Mucosa of stomach (tissue), 1 donor: ENCODE measurements around the gene MRC1.

Experiments
- H3K27me3 ChIP-seq: one replicate; pipeline ENCODE4 v1.7.0; 2013; ENCODE audit warnings: mild to moderate bottlenecking, low read length; ENCODE audit not compliant: control insufficient read depth, insufficient read depth
- H3K36me3 ChIP-seq: one replicate; pipeline ENCODE4 v1.7.0; 2013; ENCODE audit warnings: low read length; ENCODE audit not compliant: control insufficient read depth, insufficient read depth
- H3K4me1 ChIP-seq: one replicate; pipeline ENCODE4 v1.7.0; 2013; ENCODE audit warnings: mild to moderate bottlenecking, low read length; ENCODE audit not compliant: control insufficient read depth, insufficient read depth
- H3K4me3 ChIP-seq: one replicate; pipeline ENCODE4 v1.7.0; 2013; ENCODE audit warnings: low read length
- H3K9ac ChIP-seq: one replicate; pipeline ENCODE4 v1.7.0; 2013; ENCODE audit warnings: mild to moderate bottlenecking, low read length, moderate library complexity
- H3K9me3 ChIP-seq: one replicate; pipeline ENCODE4 v1.7.0; 2013; ENCODE audit warnings: mild to moderate bottlenecking, low read length, moderate library complexity; ENCODE audit not compliant: control insufficient read depth
- donor health status: Pancreatic carcinoma.

The MRC1 gene

DNA sequence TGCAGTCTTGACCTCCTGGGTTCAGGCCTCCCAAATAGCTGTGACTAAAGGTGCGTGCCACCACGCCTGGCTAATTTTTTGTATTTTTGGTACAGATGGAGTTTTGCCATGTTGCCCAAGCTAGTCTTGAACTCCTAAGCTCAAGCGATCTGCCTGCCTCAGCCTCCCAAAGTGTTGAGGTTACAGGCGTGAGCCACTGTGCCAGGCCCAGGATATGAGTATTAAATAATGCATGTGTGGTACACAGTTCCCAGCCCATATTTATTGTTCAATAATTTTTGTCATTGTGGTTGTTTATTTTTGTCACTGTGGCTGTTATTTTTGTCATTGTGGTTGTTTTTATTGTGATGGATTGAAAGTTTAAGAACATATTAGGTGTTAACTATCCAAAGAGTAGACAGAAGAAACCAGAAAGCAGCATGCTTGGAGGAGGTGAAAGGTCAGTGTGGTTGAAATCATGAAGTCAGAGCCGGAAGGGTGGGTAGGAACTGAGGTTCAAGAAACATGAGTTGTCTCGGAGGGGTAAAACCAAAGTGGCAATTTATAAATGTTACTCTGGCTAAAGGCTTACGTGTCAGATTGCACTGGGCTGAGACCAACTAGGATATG, 45.0 kb downstream of the MRC1 start:
- Histone ChIP-seq H3K9me3 (no peaks in the 10 kb centered on the region), H3K27me3 (no peaks in the 10 kb centered on the region), H3K9ac (no peak overlapping the region), H3K36me3 (no peaks in the 10 kb centered on the region), H3K4me1 (no peaks in the 10 kb centered on the region), H3K4me3 (no peak overlapping the region)

DNA sequence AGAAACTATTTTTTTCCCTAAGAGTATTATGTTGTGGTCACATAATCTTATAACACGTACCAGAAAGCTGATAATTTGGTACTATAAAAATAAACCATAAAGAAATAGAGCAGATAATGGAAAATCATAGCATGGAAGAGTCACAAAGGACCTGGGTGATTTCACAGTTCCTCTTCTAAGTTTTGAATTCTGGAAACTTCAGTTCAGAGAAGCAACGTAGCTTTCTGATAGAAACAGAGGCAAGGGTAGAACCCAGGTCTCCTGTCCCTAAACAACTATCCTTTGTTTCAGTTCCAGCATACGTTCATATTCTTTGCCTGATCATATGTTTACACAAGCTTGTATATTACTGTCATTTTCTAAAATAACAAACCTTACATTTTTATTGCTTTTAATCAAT, 47.9 kb downstream of the MRC1 start:
- Histone ChIP-seq H3K4me3 (no peak overlapping the region), H3K9ac (no peak overlapping the region), H3K27me3 (no peaks in the 10 kb centered on the region), H3K36me3 (no peaks in the 10 kb centered on the region), H3K9me3 (no peaks in the 10 kb centered on the region), H3K4me1 (no peaks in the 10 kb centered on the region)

DNA sequence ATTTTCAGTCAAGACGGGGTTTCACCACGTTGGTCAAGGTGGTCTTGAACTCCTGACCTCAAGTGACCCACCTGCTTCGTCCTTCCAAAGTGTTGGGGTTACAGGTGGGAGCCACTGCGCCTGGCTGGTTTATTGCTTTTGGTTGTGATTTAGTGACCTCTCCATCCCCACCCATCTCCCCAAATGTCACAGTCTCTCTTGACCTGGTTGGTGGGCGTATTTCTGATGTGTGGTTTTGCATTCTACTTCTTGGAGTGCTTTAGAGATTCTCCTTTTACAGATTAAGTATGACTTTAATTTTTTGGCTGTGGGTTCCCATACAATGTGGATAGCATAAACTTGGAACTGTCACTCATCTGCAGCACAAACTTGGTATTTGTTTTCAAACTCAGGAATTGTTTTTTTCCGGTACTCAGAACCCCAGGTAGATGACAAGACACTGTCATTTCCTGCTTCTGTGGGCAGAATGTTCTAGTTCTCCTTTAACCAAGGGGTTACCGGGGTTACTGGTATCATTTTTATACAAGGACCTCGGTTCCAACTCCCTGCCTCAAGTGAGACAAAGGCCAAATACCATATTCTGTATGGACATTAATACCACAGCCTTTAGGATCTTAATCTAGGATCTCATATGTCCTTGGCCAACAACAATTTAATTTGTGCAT, 50.5 kb downstream of the MRC1 start:
- Histone ChIP-seq H3K36me3 (no peaks in the 10 kb centered on the region), H3K4me1 (no peaks in the 10 kb centered on the region), H3K9ac (no peak overlapping the region), H3K9me3 (no peaks in the 10 kb centered on the region), H3K4me3 (no peak overlapping the region), H3K27me3 (no peaks in the 10 kb centered on the region)

DNA sequence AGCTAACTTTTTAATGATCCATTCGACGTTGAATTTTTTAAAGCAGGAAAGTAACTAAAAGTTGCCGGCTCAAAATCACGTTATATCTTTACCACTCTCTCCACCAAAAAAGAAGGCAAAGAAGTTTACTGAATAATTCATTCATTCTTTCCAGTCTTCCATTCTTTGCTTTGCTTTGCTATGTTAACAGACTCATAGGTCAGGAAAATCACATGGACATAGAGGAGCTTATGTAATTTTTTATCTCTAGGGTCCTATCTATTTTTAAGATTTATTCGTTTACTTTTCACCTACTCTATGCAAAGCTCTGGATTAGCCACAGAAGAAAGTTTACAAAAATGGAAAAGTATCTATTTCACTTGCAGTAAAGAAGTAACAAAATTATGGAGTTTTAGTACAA, 52.6 kb downstream of the MRC1 start:
- Histone ChIP-seq H3K9me3 (no peaks in the 10 kb centered on the region), H3K36me3 (no peaks in the 10 kb centered on the region), H3K4me1 (no peaks in the 10 kb centered on the region), H3K9ac (no peak overlapping the region), H3K4me3 (no peak overlapping the region), H3K27me3 (no peaks in the 10 kb centered on the region)

DNA sequence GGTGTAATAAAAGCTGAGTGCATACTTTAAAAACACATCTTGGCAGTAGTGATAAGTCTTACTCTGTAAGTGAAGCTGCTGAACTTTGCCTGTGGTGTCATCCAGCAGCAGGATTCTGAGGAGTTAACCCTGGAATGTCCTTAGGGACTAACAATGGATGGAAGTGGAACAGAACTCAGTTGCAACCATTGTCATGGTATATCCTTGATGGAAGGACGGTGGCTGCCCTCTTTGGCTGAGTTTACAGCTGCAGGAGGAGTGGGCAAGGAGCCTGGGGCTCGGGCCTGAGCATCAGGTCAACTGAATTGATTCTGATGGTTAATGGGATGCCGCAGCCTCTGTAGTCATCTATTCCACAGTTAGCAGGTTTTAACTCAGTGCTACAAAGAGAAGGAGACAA, 56.2 kb downstream of the MRC1 start:
- no peak overlapping the region for H3K4me3 ChIP-seq
- no peaks in the 10 kb centered on the region for H3K9me3 ChIP-seq
- H3K4me1 ChIP-seq = no peaks in the 10 kb centered on the region
- H3K36me3 ChIP-seq = no peaks in the 10 kb centered on the region
- H3K9ac ChIP-seq = no peak overlapping the region
- no peaks in the 10 kb centered on the region for H3K27me3 ChIP-seq

GRCh38 chr10:17866346-17866745, 57.2 kb downstream of the MRC1 start:
- Histone ChIP-seq H3K4me3 (no peak overlapping the region), H3K9ac (no peak overlapping the region), H3K9me3 (no peaks in the 10 kb centered on the region), H3K4me1 (no peaks in the 10 kb centered on the region), H3K36me3 (no peaks in the 10 kb centered on the region), H3K27me3 (no peaks in the 10 kb centered on the region)

DNA sequence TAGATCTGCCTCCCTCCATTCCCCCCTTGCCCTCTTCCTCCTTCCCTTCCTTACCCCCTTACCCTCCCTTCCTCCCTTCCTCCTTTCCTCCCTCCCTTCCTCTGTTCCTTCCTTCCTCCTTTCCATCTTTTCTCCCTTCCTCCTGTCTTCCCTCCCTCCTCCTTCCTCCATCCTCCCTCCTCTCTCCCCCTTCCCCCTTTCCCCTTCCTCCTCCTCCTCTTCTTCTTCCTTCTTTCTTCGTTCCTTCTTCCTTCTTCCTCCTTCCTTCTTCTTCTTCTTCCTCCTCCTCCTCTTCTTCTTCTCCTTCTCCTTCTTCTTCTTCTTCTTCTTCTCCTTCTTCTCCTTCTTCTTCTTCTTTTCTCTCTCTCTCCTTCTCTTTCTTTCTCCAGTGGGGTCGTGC, 57.9 kb downstream of the MRC1 start:
- Histone ChIP-seq H3K9me3 (no peaks in the 10 kb centered on the region), H3K4me3 (no peak overlapping the region), H3K27me3 (no peaks in the 10 kb centered on the region), H3K9ac (no peak overlapping the region), H3K36me3 (no peaks in the 10 kb centered on the region), H3K4me1 (no peaks in the 10 kb centered on the region)

GRCh38 chr10:17871036-17871435, 61.9 kb downstream of the MRC1 start:
- no peaks in the 10 kb centered on the region for H3K9me3 ChIP-seq
- no peaks in the 10 kb centered on the region for H3K27me3 ChIP-seq
- H3K36me3 ChIP-seq = no peaks in the 10 kb centered on the region
- no peaks in the 10 kb centered on the region for H3K4me1 ChIP-seq
- no peak overlapping the region for H3K4me3 ChIP-seq
- no peak overlapping the region for H3K9ac ChIP-seq

GRCh38 chr10:17872191-17873091, 63.3 kb downstream of the MRC1 start:
- no peak overlapping the region for H3K4me3 ChIP-seq
- no peaks in the 10 kb centered on the region for H3K36me3 ChIP-seq
- no peaks in the 10 kb centered on the region for H3K27me3 ChIP-seq
- H3K9me3 ChIP-seq = no peaks in the 10 kb centered on the region
- H3K9ac ChIP-seq = no peak overlapping the region
- H3K4me1 ChIP-seq = no peaks in the 10 kb centered on the region

DNA sequence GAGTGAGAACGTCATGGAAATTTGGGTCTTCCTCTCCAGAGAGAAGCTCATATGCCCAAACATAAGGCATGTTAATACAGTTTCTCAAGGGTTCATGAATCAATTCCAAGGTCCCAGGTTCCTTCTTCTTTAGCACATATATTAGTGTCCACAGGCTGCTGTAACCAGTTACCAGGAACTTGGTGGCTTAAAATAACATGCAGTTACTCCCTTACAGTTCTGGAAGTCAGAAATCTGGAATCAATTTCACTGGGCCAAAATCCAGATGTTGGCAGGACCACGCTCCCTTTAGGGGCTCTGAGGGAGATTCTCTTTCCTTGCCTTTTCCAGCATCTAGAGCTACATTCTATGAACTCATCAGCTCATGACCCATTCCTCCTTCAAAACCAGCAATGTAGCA, 64.8 kb downstream of the MRC1 start:
- Histone ChIP-seq H3K4me3 (no peak overlapping the region), H3K36me3 (no peaks in the 10 kb centered on the region), H3K9ac (no peak overlapping the region), H3K27me3 (no peaks in the 10 kb centered on the region), H3K4me1 (no peaks in the 10 kb centered on the region), H3K9me3 (no peaks in the 10 kb centered on the region)

- Histone ChIP-seq H3K27me3 (no peaks in the 10 kb centered on the region), H3K36me3 (no peaks in the 10 kb centered on the region), H3K4me3 (no peak overlapping the region), H3K9me3 (no peaks in the 10 kb centered on the region), H3K4me1 (no peaks in the 10 kb centered on the region), H3K9ac (no peak overlapping the region)
These were observed 68.0 kb downstream of the MRC1 start for GRCh38 chr10:17877121-17877520.

- Histone ChIP-seq H3K27me3 (no peaks in the 10 kb centered on the region), H3K36me3 (no peaks in the 10 kb centered on the region), H3K4me3 (no peak overlapping the region), H3K4me1 (no peaks in the 10 kb centered on the region), H3K9ac (no peak overlapping the region), H3K9me3 (no peaks in the 10 kb centered on the region)
These were observed 69.7 kb downstream of the MRC1 start for GRCh38 chr10:17878896-17879295.
